Measurements from ENCODE around the gene CAPNS1.

DNA sequence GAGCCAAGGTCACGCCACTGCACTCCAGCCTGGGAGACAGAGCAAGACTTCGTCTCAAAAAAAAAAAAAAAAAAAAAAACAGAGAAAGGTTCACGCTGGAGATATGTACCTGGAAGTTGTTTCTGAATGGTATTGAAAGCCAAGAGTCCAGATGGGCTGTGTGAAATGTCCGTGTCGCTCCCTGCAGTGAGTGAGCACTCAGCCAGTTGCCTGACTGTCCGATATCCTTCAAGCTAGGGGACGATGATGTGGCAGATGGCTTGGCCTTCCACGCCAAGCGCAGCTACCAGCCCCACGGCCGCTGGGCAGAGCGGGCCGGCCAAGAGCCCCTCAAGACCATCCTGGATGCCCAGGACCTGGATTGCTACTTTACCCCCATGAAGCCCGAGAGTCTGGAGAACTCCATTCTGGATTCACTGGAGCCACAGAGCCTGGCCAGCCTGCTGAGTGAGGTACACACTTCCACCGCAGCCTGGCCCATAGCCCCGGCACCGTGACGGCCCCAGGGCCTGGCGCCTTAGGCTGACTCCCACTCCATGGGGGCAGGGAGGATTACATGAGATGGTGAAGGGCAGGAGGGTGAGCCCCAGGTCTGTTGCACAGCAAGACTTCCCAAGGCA lies 40.6 kb upstream of the CAPNS1 start:
- TF ChIP-seq EZH2 (optimal IDR thresholded peaks at IDR 0.05; ENCODE audit: low read depth, low read length) (no peak), CTCF (IDR thresholded peaks at IDR 0.05; ENCODE audit: low read length) (no peak), EZH2phosphoT487 (IDR thresholded peaks at IDR 0.05; ENCODE audit: low read length) (no peak)
